Measurements from ENCODE around the gene COL20A1. TPM values are rescaled to one million over a fixed set of nuclear protein-coding genes. Genes with fewer than 3 reads are reported as not detected.

The COL20A1 gene
- total RNA-seq (2014; rRNA removed; shearing (Covaris generic)), result 0.08 and 0.33 TPM in 2 replicates

DNA sequence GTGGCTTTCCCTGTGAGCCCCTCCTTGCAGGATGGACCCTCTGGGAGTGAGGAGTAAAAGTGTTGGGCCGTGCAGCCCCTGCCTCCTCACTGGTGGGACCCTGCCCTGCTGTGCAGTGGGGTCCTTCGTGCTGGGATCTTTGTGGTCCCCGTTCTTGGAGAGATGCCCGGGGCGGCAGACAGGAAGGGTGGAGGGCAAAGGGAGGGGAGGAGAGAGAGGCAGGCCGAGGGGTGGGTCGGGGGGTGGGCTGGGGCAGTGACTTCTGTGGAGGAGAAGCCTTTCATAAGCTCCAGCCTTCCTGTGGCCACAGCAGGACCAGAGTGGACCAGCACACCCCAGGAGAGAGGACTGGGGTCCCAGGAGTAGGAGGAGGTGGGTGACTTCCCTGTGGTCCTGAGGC lies at the start of gene COL20A1:
Gene COL20A1, plus strand, starts transcription at position 283 of the 400 bp plus-strand sequence. CDS start 1,922 bp downstream, outside the sequence.
- no peak for DNase-seq (ENCODE audit: low spot score)

DNA sequence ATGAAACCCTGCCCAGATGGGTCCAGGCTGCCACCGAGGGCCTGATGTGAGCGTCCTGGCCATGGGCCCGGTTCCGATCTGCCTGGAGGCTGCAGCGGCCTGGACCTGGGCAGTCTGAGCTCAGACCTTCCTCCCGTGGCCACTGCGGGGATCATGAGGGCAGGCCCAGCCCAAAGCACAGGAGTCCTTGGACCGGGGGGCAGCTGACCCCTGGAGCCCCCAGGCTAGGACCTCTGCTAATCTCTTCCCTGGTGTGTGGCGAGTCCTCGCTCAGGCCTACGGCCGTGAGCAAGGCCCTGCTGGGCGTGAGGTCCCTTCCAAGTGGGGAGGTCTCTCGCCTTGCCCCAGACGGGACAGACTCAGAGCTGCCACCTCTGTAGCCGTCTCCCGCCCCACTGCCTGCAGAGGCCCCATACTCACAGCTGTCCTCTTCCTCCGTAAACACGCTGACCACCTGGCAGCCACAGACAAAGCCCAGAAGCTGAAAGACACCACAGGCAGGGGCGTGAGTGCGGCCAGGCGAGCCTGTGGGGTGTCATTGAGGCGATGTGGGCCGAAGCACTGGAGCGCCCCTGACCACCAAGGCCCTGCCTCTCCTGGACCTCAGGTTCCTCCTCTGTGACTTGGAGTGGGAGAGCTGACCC lies 49.3 kb upstream of the COL20A1 start:
- DNase-seq (ENCODE audit: low spot score), result no peak

GRCh38 chr20:63244468-63244867 lies 48.5 kb upstream of the COL20A1 start:
- DNase-seq (ENCODE audit: low spot score), result no peak

GRCh38 chr20:63246490-63247288 lies 46.3 kb upstream of the COL20A1 start:
- DNase-seq (ENCODE audit: low spot score), result no peak

GRCh38 chr20:63247671-63248228 lies 45.2 kb upstream of the COL20A1 start:
- DNase-seq (ENCODE audit: low spot score), result no peak

DNA sequence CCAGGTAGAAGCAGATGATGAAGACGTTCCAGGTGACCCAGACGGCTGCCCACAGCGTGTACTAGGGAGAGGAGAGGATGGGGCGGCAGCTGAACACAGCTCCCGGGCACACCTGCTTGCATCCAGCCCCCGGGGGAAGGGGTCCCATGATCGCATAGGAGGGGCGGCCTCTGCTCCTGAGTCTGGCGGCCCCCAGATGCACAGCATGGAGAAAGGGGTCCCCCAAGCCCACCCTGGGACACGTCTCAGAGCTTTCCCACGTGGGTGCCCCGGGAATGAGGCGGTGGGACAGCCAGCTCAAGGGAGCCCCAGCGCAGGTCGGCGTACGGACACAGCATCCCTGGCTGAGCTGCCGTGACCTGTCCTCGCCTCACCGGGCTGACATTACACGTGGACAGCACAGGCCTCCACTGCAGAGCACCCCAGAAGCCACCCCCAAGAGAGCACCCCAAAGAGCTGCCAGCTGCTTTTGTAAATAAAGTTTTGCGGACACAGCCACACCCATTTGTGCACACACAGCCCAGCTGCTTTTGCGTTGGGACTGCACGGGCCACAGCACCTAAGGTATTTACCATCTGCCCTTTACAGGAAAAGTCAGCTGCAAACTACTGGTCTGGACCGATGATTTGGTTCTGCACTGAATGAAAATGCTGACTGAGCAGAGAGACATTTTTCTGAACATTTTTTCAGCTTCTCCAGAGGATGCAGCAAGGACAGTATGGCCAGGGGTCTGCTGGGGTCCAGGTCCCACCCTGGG lies 44.0 kb upstream of the COL20A1 start:
- no peak for DNase-seq (ENCODE audit: low spot score)

GRCh38 chr20:63249891-63250290 lies 43.1 kb upstream of the COL20A1 start:
- no peak for DNase-seq (ENCODE audit: low spot score)

DNA sequence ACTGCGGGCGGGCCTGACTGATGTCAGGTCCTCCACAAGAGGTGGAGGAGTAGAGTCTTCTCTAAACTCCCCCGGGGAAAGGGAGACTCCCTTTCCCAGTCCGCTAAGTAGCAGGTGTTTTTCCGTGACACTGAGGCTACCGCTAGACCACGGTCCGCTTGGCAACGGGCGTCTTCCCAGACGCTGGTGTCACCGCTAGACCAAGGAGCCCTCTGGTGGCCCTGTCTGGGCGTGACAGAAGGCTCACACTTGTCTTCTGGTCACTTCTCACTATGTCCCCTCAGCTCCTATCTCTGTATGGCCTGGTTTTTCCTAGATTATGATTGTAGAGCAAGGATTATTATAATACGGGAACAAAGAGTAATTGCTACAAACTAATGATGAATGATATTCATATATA lies 41.6 kb upstream of the COL20A1 start:
- DNase-seq (ENCODE audit: low spot score), result peak; percentile 40

DNA sequence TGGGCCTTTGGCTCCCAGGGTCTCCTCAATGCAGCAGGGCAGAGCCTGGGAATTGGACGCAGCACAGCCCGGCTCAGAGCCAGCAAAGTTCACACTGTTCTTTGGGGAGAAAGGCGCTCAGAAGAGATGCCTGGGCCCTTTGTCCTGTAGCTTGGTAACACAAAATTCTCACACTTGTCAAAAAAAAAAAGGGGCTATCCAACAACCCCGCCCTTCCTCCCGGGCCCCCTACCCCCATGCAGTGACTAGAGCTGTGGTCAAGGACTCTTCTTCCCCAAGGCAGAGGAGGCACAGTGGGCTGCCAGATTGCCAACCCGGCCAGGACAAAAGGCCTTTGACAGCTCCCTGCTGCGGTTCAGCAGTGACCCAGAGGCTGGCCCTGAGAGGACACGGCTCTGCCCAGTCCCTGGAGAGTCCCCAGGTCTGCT lies 40.7 kb upstream of the COL20A1 start:
- DNase-seq (ENCODE audit: low spot score), result no peak

GRCh38 chr20:63253065-63253437 lies 39.9 kb upstream of the COL20A1 start:
- no peak for DNase-seq (ENCODE audit: low spot score)

- DNase-seq (ENCODE audit: low spot score), result no peak
Measured at GRCh38 chr20:63253438-63254231, 39.4 kb upstream of the COL20A1 start.

- DNase-seq (ENCODE audit: low spot score), result no peak
Measured at GRCh38 chr20:63254232-63254605, 38.8 kb upstream of the COL20A1 start, which contains the start of gene NKAIN4. TSS of gene NKAIN4 (minus strand) at chr20:63254463. CDS start at chr20:63254450, 13 bp downstream.

- no peak for DNase-seq (ENCODE audit: low spot score)
Measured at GRCh38 chr20:63254606-63255384, 38.2 kb upstream of the COL20A1 start.

GRCh38 chr20:63255931-63256704 lies 36.9 kb upstream of the COL20A1 start:
- DNase-seq (ENCODE audit: low spot score), result no peak

DNA sequence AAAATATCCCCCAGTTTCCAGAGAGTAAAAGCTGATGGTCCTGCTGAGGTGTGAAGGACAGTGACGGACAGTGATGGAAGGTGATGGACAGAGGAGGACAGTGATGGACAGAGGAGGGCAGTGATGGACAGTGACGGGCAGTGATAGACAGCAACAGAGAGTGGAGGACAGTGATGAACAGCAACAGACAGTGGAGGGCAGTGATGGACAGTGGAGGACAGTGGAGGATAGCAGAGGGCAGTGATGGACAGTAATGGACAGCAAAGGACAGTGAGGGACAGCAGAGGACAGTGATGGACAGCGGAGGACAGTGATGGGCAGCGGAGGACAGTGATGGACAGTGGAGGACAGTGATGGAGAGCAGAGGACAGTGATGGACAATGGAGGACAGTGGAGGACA lies 36.0 kb upstream of the COL20A1 start:
- no peak for DNase-seq (ENCODE audit: low spot score)

DNA sequence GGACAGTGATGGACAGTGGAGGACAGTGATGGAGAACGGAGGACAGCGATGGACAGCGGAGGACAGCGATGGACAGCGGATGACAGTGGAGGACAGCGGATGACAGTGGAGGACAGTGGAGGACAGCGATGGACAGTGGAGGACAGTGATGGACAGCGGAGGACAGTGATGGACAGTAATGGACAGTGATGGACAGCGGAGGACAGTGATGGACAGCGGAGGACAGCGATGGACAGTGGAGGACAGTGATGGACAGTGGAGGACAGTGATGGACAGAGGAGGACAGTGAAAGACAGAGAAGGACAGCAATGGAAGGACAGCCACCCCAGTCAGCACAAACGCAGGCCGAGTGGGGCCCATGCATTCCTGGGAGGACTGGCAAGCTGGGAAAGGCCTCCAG lies 35.4 kb upstream of the COL20A1 start:
- DNase-seq (ENCODE audit: low spot score), result no peak

- no peak for DNase-seq (ENCODE audit: low spot score)
Measured at GRCh38 chr20:63258781-63259180, 34.2 kb upstream of the COL20A1 start.

DNA sequence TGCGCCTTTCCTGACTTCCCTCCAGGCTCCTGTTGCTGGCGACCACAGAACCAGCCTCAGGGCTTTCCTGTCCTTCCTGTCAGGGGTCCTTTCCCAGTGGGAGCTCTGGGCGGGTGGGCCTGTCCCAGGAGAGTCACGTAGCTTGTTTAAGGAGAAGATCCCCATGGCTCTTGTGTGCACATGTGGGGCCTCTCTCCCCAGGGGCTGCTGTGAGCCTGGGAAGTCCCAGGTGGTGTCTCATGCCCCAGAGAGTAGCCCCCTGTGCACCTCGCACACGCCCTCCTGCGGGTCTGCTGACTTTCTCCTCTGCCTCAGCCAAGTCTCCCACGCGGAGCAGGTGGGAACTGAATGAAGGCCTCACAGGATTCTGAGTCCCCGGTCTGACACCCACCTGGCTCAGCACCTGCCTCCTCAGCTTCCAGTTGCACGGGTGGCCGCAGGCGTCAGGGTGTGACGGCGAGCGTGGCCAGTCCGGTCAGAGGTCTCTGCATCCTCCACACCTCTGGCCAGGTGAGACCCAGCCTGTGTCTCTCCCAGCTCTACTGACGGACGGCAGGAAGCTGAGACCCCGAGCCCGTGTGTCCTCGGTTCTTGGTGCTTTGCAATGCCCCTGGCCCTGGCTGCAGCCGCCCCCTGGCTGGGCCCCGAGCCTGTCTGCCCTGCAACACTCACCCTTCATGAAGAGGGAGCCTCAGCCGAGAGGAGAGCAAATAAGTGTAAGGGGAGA lies 33.1 kb upstream of the COL20A1 start:
- DNase-seq (ENCODE audit: low spot score), result no peak

DNA sequence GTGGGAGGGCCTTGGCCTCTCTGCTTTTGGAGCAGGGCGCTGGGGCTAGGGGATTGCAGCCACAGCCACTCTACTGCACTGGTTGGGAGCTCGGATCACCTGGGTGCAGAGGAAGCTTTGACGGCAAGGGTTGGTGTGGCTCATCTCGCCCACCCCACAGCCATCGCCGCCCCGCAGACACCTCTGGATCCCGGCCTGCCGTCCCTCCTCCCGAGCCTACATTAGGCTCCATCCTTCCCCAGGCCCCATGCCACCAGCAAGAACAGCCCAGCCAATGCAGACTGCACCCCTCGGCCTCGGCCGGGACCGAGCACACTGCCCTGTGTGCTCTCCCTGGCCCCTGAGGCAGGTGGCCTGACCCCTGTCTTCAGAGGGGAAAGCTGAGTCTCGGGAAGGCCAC lies 32.5 kb upstream of the COL20A1 start:
- no peak for DNase-seq (ENCODE audit: low spot score)

All from HT-29 (cell line).